ENCODE measurements around the gene KIF1B. TPM values are rescaled to one million over a fixed set of nuclear protein-coding genes. Genes with fewer than 3 reads are reported as not detected.

KIF1B gene
- total RNA-seq, 1 donor from 2014 or later, result 66.8 TPM

DNA sequence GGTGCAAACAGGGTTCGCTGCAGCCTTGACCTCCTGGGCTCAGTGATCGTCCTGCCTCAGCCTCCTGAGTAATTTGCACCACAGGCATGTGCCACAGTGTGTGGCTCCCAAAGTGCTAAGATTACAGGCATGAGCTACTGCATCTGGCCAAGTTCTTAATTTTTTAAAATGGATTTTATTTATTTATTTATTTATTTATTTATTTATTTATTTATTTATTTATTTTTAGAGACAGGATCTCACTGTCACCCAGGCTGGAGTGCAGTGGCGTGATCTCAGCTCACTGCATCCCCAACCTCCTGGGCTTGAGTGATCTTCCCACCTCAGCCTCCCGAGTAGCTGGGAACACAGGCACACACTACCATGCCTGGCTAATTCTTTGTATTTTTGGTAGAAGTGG lies 54.7 kb downstream of the KIF1B start:
- intact Hi-C loops (cut with DNase I), result loop anchor here (10.0 kb wide), 1 partner anchor 50 kb away; the partner anchor contains the start of gene KIF1B
- DNase-seq (no peak), ATAC-seq (ENCODE audit: poor library complexity) (no peak)

DNA sequence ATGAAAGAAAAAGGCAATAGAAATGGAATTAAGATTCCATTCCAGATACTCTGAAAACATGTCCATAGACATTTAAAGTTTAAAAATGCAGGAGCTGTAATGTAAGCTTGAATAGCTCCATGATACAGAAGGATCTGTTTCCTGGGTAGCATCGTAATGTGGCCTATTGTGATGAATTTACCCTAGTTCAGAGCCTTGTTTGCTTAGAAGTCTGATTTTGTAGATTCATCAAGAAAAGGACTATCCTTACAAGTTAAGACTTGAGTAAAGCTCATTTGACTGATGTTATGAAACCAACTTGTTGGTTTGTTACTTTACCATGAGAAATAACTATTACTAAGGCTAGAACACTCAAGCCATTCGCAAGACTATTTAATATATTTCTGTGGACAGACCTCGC lies 55.5 kb downstream of the KIF1B start:
- intact Hi-C loops (cut with DNase I), result loop anchor here (10.0 kb wide), 1 partner anchor 51 kb away; the partner anchor contains the start of gene KIF1B
- no peak for DNase-seq
- no peak for ATAC-seq (ENCODE audit: poor library complexity)

DNA sequence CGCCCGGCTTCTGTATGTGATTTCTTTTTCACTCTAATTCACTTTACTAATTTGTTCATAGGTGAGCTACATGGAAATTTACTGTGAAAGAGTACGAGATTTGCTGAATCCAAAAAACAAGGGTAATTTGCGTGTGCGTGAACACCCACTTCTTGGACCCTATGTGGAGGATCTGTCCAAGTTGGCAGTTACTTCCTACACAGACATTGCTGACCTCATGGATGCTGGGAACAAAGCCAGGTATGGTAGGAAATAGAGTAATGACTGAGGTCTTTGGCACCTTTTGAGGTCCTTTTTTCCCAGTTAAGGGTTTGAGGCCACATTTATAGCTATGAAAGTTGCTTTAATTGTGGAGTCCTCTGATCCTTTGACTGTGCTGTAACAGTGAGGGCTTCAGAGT lies 56.9 kb downstream of the KIF1B start:
- intact Hi-C loops (cut with DNase I), result loop anchor here (10.0 kb wide), 1 partner anchor 53 kb away; the partner anchor contains the start of gene KIF1B
- DNase-seq (no peak), ATAC-seq (ENCODE audit: poor library complexity) (peak; percentile 58)

DNA sequence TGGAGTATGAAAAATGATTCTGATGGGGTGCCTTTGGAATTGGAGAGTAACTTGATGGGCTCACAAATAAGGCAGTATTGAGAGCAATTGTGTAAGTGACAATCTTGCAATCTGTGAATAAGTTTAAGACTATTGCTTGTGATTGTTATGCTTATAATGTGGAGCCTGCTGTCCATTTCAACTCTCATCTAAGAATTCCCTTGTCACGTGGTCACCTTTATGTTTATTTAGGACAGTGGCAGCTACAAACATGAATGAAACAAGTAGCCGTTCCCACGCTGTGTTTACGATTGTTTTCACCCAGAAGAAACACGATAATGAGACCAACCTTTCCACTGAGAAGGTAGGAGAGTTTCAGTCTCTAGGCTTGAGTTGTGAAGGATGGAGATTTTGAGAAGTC lies 57.6 kb downstream of the KIF1B start:
- ATAC-seq (ENCODE audit: poor library complexity), result no peak
- DNase-seq, result no peak
- intact Hi-C loops (cut with DNase I), result loop anchor here (10.0 kb wide), 1 partner anchor 53 kb away; the partner anchor contains the start of gene KIF1B

DNA sequence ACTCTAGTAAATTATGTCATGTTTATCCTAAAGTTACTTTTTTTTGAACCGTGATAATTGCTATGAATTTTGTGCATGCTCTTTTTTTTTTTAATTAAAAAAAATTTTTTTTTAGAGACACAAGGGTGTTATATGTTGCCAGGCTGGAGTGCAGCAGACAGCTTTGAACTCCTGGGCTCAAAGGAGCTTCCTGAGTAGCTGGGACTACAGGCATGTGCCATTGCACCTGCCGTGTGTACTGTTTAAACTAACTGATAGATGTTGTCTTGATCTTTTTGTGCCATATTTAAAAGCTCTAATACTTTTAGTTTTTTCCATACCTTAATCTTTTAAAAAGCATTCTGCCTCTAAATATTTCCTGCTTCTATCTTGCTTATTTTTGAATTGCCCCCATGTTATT lies 60.7 kb downstream of the KIF1B start:
- no peak for ATAC-seq (ENCODE audit: poor library complexity)
- intact Hi-C loops (cut with DNase I), result no loop called here
- DNase-seq, result no peak

DNA sequence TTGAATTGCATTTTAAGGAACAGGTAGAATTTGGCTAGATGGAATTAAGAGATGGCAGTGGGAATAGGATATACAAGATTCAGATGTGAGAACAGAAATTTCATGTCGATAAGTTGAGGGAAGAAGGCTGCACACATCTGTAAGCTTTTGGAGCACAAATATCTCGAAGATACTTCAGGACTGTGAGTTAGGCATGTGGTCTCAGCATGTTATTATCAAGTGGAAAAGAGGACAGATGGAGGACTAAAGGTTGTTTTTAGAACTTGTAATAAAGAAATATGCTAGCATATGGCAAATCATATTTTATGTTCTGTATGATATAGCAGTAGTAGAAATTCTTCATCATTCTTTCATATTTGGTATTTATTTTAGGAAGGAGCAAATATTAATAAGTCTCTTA lies 61.5 kb downstream of the KIF1B start:
- ATAC-seq (ENCODE audit: poor library complexity), result no peak
- intact Hi-C loops (cut with DNase I), result no loop called here

DNA sequence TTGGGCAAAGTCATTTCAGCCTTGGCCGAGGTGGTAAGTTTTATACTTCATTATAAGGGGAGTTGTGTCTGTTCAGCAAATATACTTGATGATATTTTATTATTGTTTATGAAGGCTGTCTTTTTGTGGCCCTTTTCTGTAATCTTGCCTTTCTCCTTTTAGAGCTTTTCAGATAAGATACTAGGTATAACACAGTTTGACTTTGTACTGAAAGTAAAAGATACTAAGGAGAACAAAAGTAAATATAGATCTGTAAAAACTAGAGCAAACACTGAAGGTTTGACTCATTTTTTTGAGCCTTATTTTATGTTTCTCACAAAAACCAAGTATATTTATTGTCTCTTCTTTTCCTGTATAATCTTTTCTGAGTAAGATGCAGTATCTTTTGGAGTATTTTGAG lies 61.9 kb downstream of the KIF1B start:
- DNase-seq (no peak), ATAC-seq (ENCODE audit: poor library complexity) (no peak)
- intact Hi-C loops (cut with DNase I), result no loop called here

More for the DNA sequence above, 61.5 kb downstream of the KIF1B start:
- no peak for DNase-seq

DNA sequence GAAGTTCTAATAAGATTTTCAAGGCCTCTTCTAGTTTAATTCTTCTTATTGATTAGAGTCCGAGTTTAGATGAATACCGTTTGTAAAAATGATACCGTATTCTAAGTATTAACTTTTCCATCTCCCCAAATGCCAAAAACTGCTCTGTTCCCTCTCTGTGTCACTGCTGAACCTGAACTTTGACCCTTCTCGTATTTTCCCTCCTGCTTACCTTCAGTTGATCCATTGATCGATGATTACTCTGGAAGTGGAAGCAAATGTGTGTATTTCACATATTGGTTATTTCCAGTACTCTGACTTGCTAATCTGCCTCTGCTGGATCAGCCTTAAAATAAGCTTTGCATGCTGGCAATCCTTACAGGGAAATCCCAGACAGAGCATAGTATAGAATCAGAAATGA lies 68.5 kb downstream of the KIF1B start:
- DNase-seq, result no peak
- no peak for ATAC-seq (ENCODE audit: poor library complexity)
- intact Hi-C loops (cut with DNase I), result no loop called here

DNA sequence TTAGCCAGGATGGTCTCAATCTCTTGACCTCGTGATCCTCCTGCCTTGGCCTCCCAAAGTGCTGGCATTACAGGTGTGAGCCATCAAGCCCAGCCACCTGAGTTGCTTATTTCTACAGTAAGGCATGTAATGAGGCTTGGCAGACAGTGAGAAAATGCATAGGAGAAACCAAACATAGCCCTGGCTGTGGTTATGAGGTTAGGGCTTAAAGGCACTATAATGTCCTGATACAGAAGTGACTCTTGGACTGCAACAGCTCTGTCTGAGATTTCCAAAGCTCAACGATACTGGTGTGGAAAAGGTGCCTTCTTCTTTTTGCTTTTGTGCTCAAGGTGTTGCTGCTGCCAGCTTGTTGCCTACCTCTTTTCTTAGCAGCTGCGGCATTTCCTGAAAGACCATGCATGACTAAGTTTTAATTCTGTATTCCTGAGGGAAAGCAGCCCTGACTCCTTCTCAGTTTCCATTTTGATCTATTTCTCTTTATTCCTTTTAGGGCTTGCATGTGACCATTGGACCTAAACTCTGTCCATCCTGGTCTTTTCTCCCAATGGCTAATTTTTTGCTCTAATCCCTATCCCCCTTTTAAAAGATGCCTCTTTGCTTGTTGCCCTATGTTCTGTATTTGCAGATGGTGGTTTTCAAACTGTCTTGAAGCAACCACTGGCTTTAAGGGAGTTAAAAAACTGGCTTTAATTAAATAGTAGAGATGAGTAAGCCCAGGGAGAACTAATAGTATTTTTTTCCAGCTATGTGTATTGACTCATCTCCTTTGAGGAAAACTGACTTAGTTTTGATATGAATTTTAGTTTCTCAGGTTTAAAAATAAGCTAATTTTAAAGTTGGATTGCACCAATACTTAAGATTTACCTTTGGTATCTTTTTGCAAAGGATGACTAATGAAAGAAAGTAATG lies 70.3 kb downstream of the KIF1B start:
- intact Hi-C loops (cut with DNase I), result no loop called here
- ATAC-seq (ENCODE audit: poor library complexity) (no peak), DNase-seq (no peak)

DNA sequence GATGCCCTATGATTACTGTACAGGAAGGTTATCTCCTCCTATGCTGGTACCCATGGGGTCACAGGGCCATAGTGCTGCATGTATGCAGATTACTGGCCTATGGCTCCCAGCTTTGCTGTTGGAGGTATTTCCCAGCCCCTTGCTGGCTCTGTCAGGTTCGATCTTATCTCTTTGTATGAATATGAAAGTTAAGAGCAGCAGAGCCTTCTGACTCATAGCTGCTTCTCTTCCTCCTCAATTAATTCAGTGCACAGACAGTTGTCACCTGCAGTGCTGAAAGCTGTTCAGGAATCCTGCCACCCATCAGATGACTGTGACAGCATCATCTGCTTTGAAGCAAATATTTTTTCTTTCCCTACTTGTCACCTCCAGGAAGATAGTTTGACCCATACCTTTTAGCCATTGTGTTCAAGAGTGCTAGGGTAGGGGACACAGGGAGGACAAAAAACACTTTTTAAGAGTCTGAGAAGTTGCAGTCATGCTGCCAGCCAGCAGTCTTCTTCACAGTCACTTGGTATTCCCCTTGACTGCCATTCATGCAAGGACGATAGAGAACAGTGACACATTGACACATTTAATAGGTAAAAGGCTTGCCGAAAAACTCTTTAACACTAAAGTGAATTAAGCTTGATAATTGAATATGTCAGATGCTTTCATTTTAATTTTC lies 73.1 kb downstream of the KIF1B start:
- DNase-seq, result no peak
- no peak for ATAC-seq (ENCODE audit: poor library complexity)
- intact Hi-C loops (cut with DNase I), result no loop called here

DNA sequence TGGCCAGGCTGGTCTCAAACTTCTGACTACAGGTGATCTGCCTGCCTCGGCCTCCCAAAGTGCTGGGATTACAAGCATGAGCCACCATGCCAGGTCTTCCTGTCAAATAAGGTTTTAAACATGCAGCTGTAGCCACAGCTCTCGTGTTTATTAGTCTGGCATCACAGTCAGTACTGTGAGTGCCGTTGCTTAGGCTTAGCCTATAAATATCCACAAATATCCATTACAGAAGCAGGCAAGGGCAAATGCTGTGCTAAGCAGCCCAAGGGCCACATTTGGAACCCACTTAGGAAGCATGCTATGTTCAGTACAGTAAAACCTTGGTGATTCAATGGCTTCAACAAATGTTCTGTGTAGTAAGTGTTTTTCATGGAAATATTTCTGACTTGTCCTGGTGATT lies 75.9 kb downstream of the KIF1B start:
- ATAC-seq (ENCODE audit: poor library complexity) (peak; percentile 91), DNase-seq (no peak)
- intact Hi-C loops (cut with DNase I), result no loop called here

DNA sequence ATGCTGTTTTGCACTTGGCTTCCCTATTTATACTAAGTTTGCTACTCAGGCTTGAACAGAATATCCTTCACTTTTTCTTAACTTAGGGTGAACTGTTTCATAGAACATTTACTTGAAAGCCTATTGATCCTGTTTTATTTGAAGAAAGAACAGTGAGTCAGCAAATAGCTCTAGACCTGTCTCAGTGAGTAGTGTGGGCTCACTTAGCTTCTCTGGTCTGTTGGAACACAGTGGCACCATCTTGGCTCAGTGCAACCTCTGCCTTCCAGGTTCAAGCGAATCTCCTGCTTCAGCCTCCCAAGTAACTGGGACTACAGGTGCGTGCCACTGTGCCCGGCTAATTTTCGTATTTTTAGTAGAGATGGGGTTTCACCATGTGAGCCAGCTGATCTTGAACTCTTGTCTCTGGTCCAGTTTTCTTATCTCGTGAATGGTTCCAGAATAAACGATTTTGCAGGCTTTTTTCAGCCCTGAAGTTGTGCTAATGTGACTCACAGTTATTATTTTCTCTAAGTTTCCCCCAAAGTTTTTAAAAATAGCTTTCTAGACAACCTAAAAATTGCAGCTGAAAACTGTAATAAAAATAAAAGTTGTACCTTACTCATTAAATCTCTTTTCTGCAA lies 76.8 kb downstream of the KIF1B start:
- DNase-seq, result no peak
- no peak for ATAC-seq (ENCODE audit: poor library complexity)
- intact Hi-C loops (cut with DNase I), result no loop called here

DNA sequence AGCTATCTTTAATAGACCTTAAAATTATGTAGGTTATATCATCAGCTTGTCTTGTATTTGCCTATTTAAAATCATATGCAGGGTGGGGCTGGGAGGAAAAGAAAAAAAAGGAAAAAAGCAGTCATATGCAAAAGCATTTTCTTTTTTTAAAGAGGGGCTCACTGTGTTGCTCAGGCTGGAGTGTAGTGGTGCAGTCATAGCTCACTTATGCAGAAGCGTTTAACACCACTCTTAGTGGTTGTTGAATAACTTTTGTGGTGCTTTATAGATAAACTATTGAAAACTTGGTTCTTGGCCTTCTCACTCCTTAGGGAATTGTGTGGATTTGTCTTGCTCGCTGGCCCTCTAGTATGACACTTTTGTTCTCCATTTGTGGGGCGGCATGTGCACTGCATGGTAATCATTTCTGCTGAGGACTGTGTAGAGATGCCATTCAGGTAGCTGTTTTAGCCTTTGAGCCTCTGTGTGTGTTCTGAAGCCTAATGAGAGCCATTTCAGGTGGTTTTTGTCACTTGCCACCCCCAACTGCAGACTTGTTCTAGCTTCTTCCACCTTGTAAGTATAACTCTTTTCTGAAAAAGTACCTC lies 77.8 kb downstream of the KIF1B start:
- intact Hi-C loops (cut with DNase I), result no loop called here
- no peak for ATAC-seq (ENCODE audit: poor library complexity)
- DNase-seq, result no peak

DNA sequence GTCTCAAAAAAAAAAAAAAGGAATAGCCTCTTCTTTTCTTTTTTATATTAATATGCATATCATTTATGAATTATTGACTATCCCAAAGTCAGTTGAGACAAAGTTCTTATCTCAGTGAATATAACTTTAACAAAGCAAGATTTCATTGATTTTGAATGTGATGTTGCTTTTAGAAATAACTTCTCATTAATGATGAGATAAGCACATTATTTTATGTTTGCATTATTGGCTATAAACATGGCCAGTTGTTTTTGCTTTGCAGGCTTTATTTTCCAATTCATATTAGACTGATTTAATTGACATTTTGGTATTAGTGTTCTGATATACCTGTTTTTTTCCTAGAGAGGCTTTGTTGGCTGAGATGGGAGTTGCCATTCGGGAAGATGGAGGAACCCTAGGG lies 81.3 kb downstream of the KIF1B start:
- intact Hi-C loops (cut with DNase I), result no loop called here
- DNase-seq (no peak), ATAC-seq (ENCODE audit: poor library complexity) (no peak)

DNA sequence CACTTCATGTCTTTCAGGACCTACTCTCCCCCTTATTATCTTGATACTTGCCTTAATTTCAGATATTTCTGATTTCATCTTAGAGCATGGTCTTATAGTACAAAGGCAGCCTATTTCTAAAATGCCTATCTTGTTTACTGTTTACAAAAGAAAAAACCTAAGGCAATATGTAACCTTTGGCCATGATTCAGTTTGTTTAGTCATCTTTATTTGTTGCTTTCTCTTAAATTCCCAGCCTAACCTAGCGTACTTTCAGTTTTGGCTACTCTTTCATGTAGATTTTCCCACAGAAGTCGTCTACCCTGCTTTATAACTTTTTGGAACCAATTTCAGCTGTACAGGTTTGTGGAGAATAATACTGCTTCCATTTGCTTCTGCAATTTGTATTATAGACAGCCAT lies 81.8 kb downstream of the KIF1B start:
- ATAC-seq (ENCODE audit: poor library complexity), result no peak
- DNase-seq, result no peak
- intact Hi-C loops (cut with DNase I), result no loop called here

DNA sequence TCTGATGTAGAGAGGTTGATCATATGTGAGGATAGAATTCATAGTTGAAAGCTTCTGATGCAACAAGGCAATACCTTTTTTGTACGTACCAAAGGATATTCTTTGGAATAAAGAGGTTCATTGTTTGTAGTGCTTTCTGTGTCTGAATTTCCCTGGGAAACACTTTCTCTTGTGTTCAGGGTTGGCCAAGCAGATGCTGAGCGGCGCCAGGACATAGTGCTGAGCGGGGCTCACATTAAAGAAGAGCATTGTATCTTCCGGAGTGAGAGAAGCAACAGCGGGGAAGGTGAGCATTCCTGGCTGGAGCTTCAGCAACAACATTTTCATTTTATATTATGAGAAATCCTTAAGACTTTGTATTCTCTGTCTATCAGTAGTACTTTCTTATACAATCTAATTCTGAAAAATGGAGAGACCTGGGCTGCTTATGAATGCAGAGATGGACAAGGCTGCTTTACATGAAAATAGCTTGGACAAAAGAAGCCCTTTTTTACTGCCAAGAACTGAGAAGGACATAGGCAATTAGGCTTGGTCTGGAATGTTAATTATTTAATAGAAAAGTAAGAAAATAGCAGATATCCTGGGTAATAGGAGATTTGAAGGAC lies 85.2 kb downstream of the KIF1B start:
- intact Hi-C loops (cut with DNase I), result no loop called here
- ATAC-seq (ENCODE audit: poor library complexity), result no peak

DNA sequence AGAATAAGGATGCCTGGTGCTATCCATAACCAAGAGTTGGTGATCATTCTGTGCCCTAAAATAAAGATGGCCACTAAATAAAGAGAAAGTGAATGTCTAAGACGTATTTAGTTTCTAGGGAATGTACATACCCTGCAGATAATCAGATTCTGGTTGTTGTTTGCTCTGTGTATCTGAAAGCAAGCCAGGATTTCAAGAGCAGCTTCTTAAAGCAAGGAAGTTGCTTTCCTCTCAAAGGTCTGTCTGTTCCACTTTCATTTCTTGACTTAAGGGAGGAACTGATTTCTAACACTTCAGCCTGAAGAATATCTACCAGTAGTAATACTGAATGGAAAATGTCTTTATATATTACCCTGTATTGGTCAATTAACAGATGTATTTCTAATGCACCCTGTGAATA lies 88.8 kb downstream of the KIF1B start:
- intact Hi-C loops (cut with DNase I), result no loop called here
- ATAC-seq (ENCODE audit: poor library complexity), result no peak
- DNase-seq, result no peak

More for the DNA sequence above, 85.2 kb downstream of the KIF1B start:
- no peak for DNase-seq

DNA sequence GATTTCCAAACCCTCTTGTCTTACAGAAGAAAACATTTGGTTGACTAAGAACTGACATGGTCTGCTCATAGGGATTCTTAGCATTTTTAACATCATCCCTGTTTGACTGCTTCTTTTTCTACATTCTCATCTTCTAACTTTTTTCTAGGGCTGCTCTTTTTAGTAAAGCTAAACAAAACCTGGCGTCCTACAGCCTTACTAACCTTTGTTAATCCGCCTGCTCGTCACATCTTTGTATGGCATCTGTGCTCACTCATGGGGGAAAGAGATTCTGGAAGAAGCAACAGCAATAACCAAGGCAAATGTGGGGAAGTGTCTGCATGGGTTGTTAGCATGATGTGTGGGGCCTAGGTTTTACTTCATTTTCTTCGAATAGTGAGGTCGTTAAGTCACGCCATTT lies 92.0 kb downstream of the KIF1B start:
- ATAC-seq (ENCODE audit: poor library complexity) (no peak), DNase-seq (no peak)
- intact Hi-C loops (cut with DNase I), result no loop called here

DNA sequence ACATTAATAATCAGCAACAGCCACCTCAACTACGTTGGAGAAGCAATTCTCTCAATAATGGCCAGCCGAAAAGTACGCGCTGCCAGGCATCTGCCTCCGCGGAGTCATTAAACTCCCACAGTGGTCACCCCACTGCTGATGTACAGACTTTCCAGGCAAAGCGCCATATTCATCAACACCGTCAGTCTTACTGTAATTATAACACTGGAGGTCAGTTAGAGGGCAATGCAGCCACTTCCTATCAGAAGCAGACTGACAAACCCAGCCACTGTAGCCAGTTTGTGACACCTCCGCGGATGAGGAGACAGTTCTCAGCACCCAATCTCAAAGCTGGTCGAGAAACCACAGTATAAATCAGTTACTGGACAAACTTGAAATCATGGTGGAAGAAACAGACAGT lies 93.9 kb downstream of the KIF1B start:
- intact Hi-C loops (cut with DNase I), result no loop called here
- ATAC-seq (ENCODE audit: poor library complexity) (peak; percentile 72), DNase-seq (no peak)
